Hematopoietic multipotent progenitor cell treated with erythropoietin and hydrocortisone succinate and interleukin-3 and kit ligand, for 17 days (in vitro differentiated cells): ENCODE measurements around the gene SYT12.

ENCODE experiments used
- DNase-seq: peaks from one replicate; pipeline ENCODE4 v3.0.0-alpha.2; 2015; ENCODE audit warnings: low spot score

Gene SYT12

GRCh38 chr11:67056267-67057204 is 33.6 kb downstream of the SYT12 start, which contains the start of gene RHOD:
Gene RHOD, plus strand, starts transcription at chr11:67056847. Its CDS starts 56 bp downstream, at chr11:67056903.
- no peak for DNase-seq

DNA sequence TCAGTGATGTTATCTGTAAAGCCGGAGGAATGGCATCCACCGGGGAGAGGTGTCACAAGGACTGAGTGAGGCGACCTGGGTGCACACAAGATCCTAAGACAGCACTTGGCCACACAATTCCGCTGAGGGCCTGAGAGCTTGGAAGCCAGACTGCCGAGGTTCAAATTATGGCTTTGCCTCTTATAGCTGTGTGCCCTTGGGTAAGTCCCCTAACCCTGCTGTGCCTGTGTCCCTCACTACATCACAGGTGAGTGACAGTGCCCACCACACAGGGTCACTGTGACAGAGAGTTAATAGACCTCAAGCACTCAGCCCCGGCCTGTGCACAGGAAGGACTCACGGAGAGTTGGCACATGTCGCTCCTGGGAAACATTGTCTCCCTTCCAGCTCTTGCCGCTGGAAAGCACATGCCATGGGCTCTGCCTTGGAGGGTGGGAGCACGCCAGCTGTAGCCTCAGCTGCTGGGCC is 34.3 kb downstream of the SYT12 start:
- no peak for DNase-seq

DNA sequence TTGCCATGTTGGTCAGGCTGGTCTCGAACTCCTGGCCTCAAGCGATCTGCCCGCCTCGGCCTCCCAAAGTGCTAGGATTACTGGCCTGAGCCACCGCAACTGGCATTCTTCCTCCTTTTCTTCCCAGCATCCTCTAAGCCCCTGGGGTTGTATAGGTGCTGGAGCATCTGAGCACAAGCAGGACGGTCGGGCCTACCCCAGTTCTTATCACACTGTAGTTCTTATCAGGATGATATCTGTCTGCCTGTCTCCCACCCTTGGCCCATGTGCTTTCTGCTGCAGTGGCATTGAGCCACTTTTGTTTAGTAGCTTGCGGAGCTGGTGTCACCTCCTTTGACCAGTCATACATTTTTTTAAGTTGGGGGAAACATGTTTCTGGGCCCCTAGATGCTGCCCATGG is 35.6 kb downstream of the SYT12 start:
- DNase-seq: no peak

- no peak for DNase-seq
Observed at GRCh38 chr11:67059671-67060070, 36.7 kb downstream of the SYT12 start.

DNA sequence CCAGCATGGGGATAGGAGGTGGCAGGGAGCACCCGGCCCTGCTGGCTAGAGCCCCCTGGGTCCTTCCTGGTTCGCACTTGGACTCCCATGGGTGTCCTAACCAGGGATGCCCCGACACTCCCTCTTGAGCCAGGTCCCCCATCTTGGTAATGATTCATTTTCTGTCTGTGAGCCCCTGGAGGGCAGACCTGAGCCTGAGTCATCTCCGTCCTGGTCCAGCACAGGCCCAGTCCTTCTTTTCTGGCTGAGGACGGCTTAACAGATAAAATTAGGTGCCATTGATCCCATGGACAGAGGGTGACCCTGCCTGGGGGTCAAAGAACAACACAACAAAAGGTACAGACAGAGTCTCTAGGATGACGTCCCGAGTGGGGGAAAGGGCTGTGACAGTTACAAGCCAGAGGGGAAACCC is 37.2 kb downstream of the SYT12 start:
- DNase-seq: no peak

DNA sequence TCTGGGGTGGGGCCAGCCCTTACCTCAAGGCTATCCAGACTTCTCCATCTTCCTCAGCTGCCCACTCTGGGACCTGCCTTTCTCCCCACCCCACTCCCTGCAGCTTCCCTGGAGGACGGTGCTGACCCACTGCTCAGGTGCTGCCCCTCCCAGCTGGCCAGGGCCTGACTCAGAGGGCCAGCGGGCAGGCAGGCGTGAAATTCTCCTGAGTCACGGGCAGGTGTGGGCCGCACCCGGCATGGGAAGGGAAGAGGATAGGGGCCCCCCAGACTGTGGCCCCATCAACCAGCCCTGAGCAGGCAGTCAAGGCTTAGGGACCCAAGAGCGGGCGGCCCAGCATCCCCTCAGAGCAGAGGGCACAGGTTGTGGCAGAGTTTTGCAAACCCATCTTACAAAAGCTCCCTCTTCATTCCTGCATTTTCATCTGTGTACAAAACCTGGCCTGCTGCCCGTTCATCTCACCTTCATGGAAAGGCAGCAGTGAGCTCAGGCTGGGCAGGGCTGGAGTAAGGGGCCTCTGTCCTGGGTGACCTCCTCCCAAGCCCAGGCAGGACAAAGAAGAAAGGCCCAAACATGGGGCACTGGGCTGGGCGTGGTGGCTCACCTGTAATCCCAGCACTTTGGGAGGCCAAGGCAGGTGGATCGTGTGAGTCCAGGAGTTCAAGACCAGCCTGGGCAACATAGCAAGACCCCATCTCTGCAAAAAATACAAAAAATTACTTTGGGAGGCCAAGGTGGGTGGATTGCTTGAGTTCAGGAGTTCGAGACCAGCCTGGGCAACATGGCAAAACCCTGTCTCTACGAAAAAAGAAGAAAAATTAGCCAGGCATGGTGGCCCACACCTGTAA is 39.8 kb downstream of the SYT12 start:
- DNase-seq: no peak

DNA sequence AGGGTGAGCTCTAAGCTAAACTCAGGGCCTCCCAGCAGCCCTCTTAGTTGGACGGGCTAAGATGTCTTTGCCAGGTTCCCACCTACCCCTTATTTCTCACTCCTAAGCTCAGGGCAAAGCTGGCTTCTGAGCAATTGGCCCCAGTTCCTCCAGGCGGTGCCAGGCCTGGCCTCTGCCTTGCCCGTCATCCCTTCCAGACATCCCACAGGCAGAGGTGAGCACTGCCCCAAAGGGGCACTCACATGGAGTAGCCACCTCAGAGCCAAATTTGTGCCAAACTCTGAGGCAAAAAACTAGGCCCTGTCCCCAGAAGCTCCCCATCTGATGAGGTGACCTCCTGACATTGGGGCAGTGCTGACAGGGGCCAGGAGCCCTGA is 43.4 kb downstream of the SYT12 start:
- DNase-seq: no peak

DNA sequence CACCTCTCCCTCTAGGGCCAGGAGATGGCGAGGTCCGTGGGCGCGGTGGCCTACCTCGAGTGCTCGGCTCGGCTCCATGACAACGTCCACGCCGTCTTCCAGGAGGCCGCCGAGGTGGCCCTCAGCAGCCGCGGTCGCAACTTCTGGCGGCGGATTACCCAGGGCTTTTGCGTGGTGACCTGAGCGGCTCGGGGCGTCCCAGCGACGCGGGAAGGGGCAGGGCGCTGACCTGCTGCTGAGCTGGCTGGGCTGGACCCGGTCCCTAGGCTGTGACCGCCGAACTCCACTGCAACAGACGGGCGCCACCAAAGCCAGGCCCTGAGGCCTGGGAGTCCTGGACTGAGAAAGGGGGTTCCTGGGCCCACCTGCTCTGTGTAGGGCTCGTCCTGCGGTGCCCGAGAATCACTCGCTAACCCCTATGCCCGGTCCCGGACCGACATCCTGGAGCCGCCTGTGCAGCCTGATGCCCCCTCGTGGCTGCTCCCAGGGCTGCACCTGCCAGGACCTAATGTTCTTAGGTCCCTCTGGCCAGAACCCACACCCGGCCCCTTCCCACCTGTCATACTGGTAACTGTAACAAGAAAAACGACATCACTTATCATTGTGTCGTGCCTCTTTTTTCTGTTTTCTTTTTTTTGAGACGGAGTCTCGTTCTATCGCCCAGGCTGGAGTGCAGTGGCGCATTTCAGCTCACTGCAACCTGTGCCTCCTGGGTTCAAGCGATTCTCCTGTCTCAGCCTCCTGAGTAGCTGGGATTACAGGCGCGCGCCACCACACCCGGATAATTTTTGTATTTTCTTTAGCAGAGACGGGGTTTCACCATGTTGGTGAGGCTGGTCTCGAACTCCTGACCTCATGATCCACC is 48.7 kb downstream of the SYT12 start:
- DNase-seq: peak; percentile 77

DNA sequence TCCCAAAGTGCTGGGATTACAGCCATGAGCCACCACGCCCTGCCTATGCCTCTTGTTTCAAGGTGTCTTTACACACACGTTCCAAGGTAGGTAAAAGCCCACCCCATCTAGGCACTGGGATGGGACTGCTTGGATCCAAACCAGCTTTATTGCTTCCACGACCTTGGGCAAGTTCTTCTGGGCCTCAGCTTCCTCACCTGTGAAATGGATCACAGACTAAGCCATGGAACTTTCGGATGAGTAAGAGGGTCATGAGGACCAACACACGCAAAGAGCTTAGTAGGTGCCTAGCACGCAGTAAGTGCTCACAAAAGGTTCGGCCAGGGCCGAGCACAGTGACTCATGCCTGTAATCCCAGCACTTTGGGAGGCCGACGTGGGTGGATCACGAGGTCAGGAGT is 49.4 kb downstream of the SYT12 start:
- DNase-seq: no peak

DNA sequence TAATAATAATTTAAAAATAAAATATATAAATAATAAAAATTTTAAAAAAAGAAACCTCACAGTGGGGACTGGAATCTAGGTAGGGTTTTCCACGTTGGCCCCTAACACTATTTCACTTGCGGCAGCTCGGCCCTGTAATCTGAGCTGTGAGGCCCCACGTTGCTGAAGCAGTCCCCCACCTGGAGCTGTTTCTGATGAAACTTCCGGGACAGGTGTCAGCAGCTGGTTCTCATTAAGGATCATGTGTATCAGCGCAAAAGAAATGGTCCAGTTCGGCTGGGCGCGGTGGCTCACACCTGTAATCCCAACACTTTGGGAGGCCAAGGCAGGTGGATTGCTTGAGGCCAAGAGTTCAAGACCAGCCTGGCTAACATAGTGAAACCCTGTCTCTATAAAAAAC is 51.0 kb downstream of the SYT12 start:
- DNase-seq: no peak

- no peak for DNase-seq
Observed at GRCh38 chr11:67076202-67076601, 53.3 kb downstream of the SYT12 start.

- no peak for DNase-seq
Observed at GRCh38 chr11:67079065-67079705, 56.3 kb downstream of the SYT12 start.

- DNase-seq: peak; percentile 36
Observed at GRCh38 chr11:67082071-67082791, 59.3 kb downstream of the SYT12 start.

- DNase-seq: no peak
Observed at GRCh38 chr11:67083786-67084366, 60.9 kb downstream of the SYT12 start.

GRCh38 chr11:67085617-67086016 is 62.7 kb downstream of the SYT12 start:
- no peak for DNase-seq

GRCh38 chr11:67090717-67091116 is 67.8 kb downstream of the SYT12 start:
- DNase-seq: no peak

DNA sequence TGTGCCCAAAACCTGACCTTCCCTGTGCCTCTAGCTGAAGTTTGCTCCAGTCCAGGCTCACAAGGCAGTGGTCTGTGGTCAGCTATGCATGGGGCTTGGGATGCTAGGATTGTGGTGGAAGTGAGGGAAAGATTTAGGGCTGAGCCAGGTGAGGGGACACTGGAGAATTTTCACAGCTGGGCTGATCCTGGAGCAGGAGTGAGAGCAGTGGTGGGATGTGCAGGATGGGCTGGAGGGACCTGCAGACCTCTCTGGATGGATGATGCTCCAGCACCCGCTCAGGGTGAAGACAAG is 72.2 kb downstream of the SYT12 start:
- no peak for DNase-seq

GRCh38 chr11:67098799-67099429 is 76.0 kb downstream of the SYT12 start:
- no peak for DNase-seq

- no peak for DNase-seq
Observed at GRCh38 chr11:67099831-67100324, 76.9 kb downstream of the SYT12 start.
